ENCODE results near the gene OGDH.
"Not testable (repeated sequence)": the region's sequence is repeated elsewhere in the genome, so short reads cannot be mapped to it uniquely, and the experiment has no call there.

OGDH gene

DNA sequence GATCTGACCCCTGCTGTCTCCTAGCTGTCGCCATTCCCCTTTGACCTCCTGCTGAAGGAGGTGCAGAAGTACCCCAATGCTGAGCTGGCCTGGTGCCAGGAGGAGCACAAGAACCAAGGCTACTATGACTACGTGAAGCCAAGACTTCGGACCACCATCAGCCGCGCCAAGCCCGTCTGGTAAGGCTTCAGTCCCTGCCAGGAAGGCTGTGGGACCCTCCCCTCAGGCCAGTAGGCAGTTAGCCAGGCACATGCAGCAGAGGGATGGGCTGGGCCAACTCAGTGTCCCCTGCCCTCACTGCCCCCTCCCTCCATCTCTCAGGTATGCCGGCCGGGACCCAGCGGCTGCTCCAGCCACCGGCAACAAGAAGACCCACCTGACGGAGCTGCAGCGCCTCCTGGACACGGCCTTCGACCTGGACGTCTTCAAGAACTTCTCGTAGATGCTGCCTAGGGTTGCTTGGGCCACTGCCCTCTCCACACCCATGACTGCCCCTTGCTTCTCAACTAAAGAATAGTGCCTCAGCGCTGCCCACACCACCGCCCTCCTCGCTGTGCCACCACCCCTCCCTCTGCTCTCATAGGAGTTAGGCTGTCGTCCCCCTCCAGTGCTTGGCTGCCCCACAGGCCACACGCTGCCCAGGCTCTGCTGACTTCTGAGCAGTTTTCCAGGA is 101.3 kb downstream of the OGDH start:
- no peak for DNase-seq

- DNase-seq: no peak
Measured at GRCh38 chr7:44709011-44709915, 102.8 kb downstream of the OGDH start.

DNA sequence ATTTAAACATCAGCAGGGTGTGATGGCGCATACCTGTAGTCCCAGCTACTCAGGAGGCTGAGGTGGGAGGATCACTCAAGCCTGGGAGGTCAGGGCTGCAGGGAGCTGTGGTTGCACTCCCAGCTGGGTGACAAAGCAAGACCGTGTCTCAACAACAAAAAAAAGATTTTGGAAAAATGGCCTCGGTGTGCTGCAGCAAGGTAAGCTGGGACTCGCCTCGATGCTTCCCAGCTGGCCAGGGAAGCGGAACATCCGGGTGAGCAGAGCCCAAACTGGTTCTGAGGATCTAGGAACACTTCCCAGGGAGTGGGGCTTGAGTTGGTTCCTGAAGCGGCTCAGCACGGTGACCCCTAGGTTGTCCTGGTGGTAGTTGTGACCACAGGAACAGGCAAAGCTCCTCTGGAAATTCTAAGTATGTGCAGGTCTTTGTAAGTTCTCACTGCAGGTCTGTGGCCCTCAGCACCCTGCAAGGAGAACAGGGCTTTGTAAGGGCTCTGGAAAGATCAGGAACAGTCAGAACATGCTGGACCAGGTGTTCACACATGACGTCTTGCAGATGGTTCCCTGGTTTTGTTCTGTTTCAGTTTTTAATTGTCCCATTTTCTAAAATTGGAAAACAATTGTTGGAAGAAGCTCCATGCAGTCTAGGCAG is 103.6 kb downstream of the OGDH start:
- no peak for DNase-seq

- no peak for DNase-seq
Measured at GRCh38 chr7:44711528-44711927, 105.1 kb downstream of the OGDH start.

GRCh38 chr7:44712012-44712411 is 105.6 kb downstream of the OGDH start:
- no peak for DNase-seq

- DNase-seq: no peak
Measured at GRCh38 chr7:44713141-44713540, 106.7 kb downstream of the OGDH start.

DNA sequence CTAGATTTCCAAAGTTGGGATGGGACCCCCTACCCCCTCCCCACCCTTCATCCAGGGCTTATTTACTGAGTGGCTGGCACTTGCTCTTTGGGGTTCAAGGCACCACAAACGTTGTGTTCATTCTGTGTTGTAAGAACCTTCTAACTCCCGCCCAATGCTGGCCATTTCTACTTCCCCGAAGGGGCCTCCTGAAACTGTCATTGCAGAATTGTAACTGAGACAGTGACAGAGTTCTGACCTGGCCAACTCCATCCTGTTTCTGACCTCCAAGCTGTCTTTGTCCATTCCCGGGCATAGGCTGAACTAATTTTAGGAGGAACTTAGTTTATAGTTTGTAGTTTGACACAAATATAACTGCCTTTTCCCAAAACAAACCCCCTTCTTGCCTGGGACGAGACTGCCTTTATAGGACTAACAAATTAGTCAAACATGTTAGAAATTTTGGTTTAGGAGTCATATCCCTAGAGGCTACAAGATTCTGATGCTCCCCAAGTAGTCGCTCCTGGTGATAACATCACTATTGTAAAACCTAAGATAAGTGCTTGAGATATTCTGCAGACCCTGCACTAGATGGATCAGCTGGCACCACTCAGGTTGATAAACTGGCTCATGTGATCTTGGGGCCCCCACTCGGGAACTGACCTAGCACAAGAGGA is 107.4 kb downstream of the OGDH start:
- peak; percentile 32 for DNase-seq

- DNase-seq: no peak
Measured at GRCh38 chr7:44716205-44716604, 109.8 kb downstream of the OGDH start.

DNA sequence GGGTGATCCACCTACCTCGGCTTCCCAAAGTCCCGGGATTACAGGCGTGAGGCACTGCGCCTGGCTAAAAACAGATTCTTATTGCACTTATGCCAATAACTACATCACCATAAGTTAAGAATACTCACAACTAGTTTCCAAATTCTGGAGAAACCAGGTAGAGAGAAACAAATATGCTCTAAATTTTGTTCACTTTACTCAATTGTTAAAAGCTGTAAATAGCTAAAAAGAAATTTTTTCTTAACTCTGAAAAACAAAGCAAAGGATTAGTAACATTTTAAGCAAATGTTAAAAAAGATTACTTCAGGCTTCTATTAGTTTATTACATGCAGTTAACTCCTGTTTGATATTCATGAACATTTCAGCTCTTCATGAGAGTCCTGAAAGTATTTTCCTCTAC is 113.9 kb downstream of the OGDH start:
- no peak for DNase-seq

DNA sequence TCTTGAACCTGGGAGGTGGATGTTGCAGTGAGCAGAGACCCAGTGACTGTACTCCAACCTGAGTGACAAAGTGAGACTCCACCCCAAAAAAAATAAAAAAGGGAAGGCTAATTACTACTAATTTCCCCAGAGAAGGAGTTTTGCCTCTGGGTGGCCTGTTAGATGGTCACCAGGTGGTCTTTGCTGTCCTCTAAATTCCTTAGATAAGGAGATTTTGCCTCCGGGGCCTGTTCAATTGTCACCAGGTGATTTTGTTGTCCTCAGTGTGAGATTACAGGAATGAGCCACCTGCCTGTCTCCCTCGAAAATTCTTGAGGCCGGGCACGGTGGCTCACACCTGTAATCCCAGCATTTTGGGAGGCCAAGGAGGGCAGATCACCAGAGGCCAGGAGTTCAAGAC is 117.8 kb downstream of the OGDH start:
- DNase-seq: no peak

- not testable (repeated sequence) for DNase-seq
Measured at GRCh38 chr7:44726250-44726649, 119.8 kb downstream of the OGDH start.

DNA sequence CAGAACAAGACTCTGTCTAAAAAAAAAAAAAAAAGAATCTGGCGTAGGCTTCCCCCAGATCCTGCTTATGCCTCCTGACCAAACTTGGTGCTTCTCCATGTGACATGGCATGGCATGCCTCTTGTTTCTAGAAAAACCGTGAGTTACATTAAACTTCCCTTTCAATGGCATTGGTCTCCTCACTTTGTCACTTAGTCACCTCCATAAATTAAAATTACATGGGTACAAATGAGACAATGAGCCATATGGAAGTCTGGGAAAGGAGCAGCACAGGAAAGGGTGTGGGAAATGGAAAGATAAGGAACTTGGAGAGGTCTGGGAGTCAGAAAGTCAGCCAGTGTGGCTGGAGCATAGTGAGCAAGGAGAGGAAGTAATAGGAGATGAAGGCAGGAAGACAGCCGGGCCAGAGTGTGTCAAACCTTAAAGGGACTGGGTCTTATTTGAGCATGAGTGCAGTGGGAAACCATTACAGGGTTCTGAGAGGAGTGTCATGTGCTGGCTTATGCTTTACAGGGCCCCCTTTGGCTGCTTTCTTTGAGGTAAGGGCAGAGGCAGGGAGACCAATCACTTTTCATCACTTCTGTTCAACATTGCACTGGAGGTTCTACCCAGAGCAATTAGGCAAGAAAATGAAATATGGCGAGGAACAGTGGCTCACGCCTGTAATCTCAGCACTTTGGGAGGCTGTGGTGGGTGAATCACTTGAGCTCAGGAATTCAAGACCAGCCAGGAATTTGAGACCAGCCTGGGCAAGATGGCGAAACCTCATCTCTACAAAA is 120.9 kb downstream of the OGDH start:
- DNase-seq: peak; percentile 90

DNA sequence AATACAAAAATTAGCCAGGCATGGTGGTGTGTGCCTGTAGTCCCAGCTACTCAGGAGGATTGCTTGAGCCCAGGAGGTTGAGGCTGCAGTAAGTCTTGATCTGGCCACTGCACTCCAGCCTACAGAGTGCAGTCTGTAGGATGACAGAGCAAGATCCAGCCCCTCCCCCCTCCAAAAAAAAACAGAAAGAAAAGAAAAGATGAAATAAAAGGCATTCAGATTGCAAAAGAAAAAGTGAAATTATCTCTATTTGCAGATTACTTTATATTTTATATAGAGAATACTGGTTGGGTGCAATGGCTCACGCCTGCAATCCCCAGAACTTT is 121.5 kb downstream of the OGDH start:
- no peak for DNase-seq

DNA sequence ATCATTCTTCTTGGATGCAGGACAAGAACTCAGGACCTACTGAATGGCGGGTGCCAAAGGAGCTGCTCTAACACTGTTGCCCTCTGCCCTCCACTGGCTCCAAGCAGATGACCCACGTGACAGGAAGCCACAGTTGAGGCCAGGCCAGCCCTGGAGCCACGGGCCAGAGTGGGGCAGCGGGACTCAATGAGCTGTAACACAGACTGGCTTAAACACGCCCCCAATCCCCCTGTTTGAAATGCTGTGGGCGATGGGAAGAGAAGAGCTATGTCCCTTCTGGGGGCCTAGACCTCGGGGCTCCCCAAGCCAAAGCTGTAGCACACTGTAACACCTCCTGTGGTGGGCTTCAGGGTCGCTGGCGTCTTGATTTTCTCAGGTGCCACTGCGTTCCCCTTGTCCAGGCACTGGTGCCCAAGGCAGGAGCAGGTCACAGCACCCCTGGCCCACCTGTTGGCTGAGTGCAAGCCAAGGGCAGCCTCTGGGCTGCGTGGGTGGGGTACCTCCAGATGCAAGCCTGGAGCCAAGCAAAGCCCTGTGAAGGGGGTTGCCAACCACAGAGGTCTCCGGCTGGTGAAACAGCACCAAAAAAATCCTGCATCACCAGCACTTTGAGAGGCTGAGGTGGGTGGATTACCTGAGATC is 123.6 kb downstream of the OGDH start:
- no peak for DNase-seq

DNA sequence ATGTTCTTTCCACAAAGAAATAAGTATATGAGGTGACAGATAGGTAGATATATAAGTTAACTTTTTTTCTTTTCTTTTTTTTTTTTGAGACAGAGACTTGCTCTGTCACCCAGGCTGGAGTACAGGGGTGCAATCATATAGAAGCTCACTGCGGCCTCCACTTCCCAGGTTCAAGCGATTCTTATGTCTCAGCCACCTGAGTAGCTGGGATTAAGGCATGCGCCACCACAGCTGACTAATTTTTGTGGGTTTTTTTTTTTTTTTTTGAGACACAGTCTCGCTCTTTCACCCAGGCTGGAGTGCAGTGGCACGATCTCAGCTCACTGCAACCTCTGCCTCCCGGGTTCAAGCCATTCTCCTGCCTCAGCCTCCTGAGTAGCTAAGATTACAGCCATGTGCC is 126.5 kb downstream of the OGDH start:
- not testable (repeated sequence) for DNase-seq

DNA sequence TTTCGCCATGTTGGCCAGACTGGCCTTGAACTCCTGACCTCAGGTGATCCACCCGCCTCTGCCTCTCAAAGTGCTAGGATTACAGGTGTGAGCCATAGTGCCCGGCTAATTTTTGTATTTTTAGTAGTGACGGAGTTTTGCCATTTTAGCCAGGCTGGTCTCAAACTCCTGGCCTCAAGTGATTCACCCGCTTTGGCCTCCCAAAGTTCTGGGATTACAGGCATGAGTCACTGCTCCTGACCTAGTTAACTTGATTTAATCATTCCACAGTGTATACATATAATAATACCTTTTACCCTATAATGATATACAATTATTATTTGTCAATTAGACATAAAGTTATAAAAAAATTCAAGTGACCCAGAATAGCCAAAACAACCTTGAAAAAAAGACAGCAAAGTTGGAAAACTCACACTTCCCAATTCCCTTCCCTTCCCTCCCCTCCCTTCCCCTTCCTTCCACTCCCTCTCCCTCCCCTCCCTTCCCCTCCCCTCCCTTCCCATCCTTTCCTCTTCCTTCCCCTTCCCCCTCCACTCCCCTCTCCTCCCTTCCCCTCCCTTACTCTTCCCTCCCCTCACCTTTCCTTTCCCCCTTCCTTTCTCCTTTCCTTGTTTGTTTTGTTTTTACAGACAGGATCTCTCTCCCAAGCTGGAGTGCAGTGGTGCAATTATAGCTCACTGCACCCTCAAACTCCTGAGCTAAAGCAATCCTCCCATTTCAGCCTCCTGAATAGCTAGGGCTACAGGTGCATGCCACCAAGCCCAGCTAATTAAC is 127.5 kb downstream of the OGDH start:
- peak; percentile 90 for DNase-seq

DNA sequence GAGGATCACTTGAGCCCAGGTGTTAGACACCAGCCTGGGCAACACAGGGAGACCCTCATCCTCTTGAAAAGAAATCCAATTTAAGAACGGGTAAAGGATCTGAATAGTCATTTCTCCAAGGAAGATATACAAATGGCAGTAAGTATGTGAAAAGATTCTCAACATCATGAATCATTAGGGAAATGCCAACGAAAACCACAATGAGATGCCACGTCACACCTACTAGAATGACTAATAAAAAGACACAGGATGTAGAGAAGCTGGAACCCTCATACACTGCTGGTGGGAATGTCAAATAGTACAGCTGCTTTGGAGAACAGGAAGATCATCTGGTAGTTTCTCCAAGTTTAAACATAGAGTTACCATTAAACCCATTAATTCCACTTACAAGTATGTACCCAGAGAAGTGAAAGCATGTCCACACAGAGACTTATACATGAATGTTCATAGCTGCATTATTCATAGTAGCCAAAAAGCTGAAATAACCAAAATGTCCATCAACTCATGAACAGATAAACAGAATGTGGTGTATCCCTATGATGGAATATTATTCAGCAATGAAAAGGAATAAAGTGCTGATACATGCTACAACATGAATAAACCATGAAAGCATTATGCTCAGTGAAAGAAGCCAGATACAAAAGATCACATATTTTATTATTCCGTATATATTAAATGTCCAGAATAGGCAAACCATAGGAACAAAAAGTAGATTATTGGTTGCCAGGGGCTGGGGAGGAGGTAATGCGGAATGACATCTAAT is 129.2 kb downstream of the OGDH start:
- DNase-seq: peak; percentile 99

- DNase-seq: no peak
Measured at GRCh38 chr7:44736896-44737295, 130.5 kb downstream of the OGDH start.

GRCh38 chr7:44738051-44738723 is 131.8 kb downstream of the OGDH start:
- DNase-seq: peak; percentile 58
